M059J (cell line): ENCODE results near the gene APLP1. TPM values are rescaled to one million over a fixed set of nuclear protein-coding genes. Genes with fewer than 3 reads are reported as not detected.
"Not testable (repeated sequence)": the region's sequence is repeated elsewhere in the genome, so short reads cannot be mapped to it uniquely, and the experiment has no call there.

Experiments
- DNase-seq: peaks from one replicate; pipeline ENCODE4 v3.0.0-alpha.2; 2012; ENCODE audit warnings: low read depth
- total RNA-seq: library from RNA; depleted of rRNA; stranded (reverse); fragments of >200 nt; shearing (Covaris generic); gene quantifications from 2 replicates; pipeline ENCODE4 v1.2.3, GENCODE V29; 2014

Gene APLP1
- total RNA-seq, 1 experiment from 2014 or later, result 51.5 TPM

- peak; percentile 78 for DNase-seq
Observed at GRCh38 chr19:35882114-35882832, 13.9 kb downstream of the APLP1 start.

GRCh38 chr19:35883882-35884281 is 15.5 kb downstream of the APLP1 start:
- no peak for DNase-seq

GRCh38 chr19:35885225-35885738 is 16.9 kb downstream of the APLP1 start:
- DNase-seq, result no peak

- DNase-seq, result no peak
Observed at GRCh38 chr19:35885904-35886303, 17.5 kb downstream of the APLP1 start.

GRCh38 chr19:35887197-35887596 is 18.8 kb downstream of the APLP1 start:
- DNase-seq, result no peak

GRCh38 chr19:35888398-35888797 is 20.0 kb downstream of the APLP1 start:
- DNase-seq, result no peak

- DNase-seq, result no peak
Observed at GRCh38 chr19:35889370-35890112, 21.2 kb downstream of the APLP1 start.

GRCh38 chr19:35890113-35890650 is 21.8 kb downstream of the APLP1 start:
- no peak for DNase-seq

- not testable (repeated sequence) for DNase-seq
Observed at GRCh38 chr19:35891819-35892218, 23.4 kb downstream of the APLP1 start.

GRCh38 chr19:35894342-35894741 is 26.0 kb downstream of the APLP1 start:
- no peak for DNase-seq

GRCh38 chr19:35895911-35896642 is 27.7 kb downstream of the APLP1 start:
- DNase-seq, result no peak

- DNase-seq, result no peak
Observed at GRCh38 chr19:35896643-35897040, 28.3 kb downstream of the APLP1 start.

- no peak for DNase-seq
Observed at GRCh38 chr19:35897706-35898451, 29.5 kb downstream of the APLP1 start.

- no peak for DNase-seq
Observed at GRCh38 chr19:35898499-35898809, 30.1 kb downstream of the APLP1 start.

GRCh38 chr19:35899547-35900214 is 31.3 kb downstream of the APLP1 start:
- peak; percentile 84 for DNase-seq

- peak; percentile 79 for DNase-seq
Observed at GRCh38 chr19:35901055-35901644, 32.8 kb downstream of the APLP1 start.

GRCh38 chr19:35901854-35902661 is 33.7 kb downstream of the APLP1 start, which contains the start of gene HCST:
Gene HCST, plus strand, starts transcription at chr19:35902529. Its CDS starts 65 bp downstream, at chr19:35902594.
- peak; percentile 73 for DNase-seq

- no peak for DNase-seq
Observed at GRCh38 chr19:35902870-35903475, 34.6 kb downstream of the APLP1 start.

GRCh38 chr19:35903550-35904179 is 35.3 kb downstream of the APLP1 start:
- peak; percentile 85 for DNase-seq
